Naive B cell (primary cell): ENCODE results near the gene MOV10L1. TPM values are rescaled to one million over a fixed set of nuclear protein-coding genes. Genes with fewer than 3 reads are reported as not detected.
A peak's percentile ranks its signal among the peaks of the same experiment; 100 is the strongest.

Experiments
- ATAC-seq, 2 donors: fragments of 150-1000 bp; cut with Tn5 transposase; 2 replicates each; pipeline ENCODE4 v1.10.0; 2021; ENCODE audit warnings: low read depth in 2 of 2, mild to moderate bottlenecking in 2 of 2, moderate library complexity in 2 of 2
- DNase-seq: peaks from one replicate; pipeline ENCODE4 v3.0.0; 2022
- H3K27ac Mint-ChIP-seq, 6 donors: one replicate each; pipeline ENCODE4 v1.8.0; 2020 to 2022; ENCODE audit warnings: mild to moderate bottlenecking in 6 of 6, mixed read lengths in 6 of 6, moderate library complexity in 5 of 6, inconsistent platforms in 2 of 6
- H3K27me3 Mint-ChIP-seq, 3 donors: one replicate each; pipeline ENCODE4 v1.8.0; 2021 to 2022; ENCODE audit warnings: mixed read lengths in 3 of 3, mild to moderate bottlenecking in 1 of 3
- H3K36me3 Mint-ChIP-seq, 2 donors: one replicate each; pipeline ENCODE4 v1.8.0; 2020 to 2022; ENCODE audit warnings: mixed read lengths in 2 of 2, inconsistent platforms in 1 of 2, mild to moderate bottlenecking in 1 of 2
- H3K4me1 Mint-ChIP-seq, 3 donors: one replicate each; pipeline ENCODE4 v1.8.0; 2020 to 2022; ENCODE audit warnings: mixed read lengths in 3 of 3, inconsistent platforms in 1 of 3, mild to moderate bottlenecking in 1 of 3, moderate library complexity in 1 of 3
- H3K4me3 Mint-ChIP-seq, 8 donors: one replicate each; pipeline ENCODE4 v1.8.0; 2020 to 2022; ENCODE audit warnings: mild to moderate bottlenecking in 8 of 8, mixed read lengths in 8 of 8, moderate library complexity in 8 of 8, inconsistent platforms in 2 of 8
- H3K9me3 Mint-ChIP-seq, 7 donors: one replicate each; pipeline ENCODE4 v1.8.0; 2020 to 2022; ENCODE audit warnings: mixed read lengths in 7 of 7, mild to moderate bottlenecking in 5 of 7, inconsistent platforms in 2 of 7, moderate library complexity in 1 of 7
- polyA plus RNA-seq, 6 donors: library from polyadenylated mRNA; unstranded; fragments of 300-500 nt; fragmentation: Illumina TruSeq; gene quantifications; one replicate each; pipeline ENCODE4 v1.2.3, GENCODE V29; 2021; ENCODE audit warnings: low read depth in 6 of 6

Gene MOV10L1
- polyA plus RNA-seq, 6 donors from 2014 or later = not detected

GRCh38 chr22:50105208-50106100, 15.6 kb downstream of the MOV10L1 start:
- ATAC-seq (peak; percentile 56 to 75), DNase-seq (peak; percentile 11)
- Mint-ChIP-seq H3K36me3 (no peaks in the 10 kb centered on the region), H3K4me3 (peak overlapping the region in 7 of 8 donors; percentile 24 to 72 (median 55)), H3K9me3 (no peaks in the 10 kb centered on the region), H3K27me3 (peaks cover 0 to 13% (median 0%) of the 10 kb centered on the region in 3 donors), H3K27ac (peak overlapping the region in 2 of 6 donors; percentile 34 to 78), H3K4me1 (peaks cover 12 to 21% (median 12%) of the 10 kb centered on the region in 3 donors)

- H3K27me3 Mint-ChIP-seq = peaks cover under 1 to 16% (median 2%) of the 10 kb centered on the region in 3 donors
- ATAC-seq = no peak
- no peak for DNase-seq
- H3K4me1 Mint-ChIP-seq = peaks cover 6 to 18% (median 6%) of the 10 kb centered on the region in 3 donors
- H3K27ac Mint-ChIP-seq = no peak overlapping the region
- H3K36me3 Mint-ChIP-seq = no peaks in the 10 kb centered on the region
- no peak overlapping the region for H3K4me3 Mint-ChIP-seq
- H3K9me3 Mint-ChIP-seq = no peaks in the 10 kb centered on the region
Measured at GRCh38 chr22:50107529-50107928, 17.7 kb downstream of the MOV10L1 start.

- H3K4me3 Mint-ChIP-seq = no peak overlapping the region
- no peak overlapping the region for H3K27ac Mint-ChIP-seq
Measured at GRCh38 chr22:50111056-50111455, 21.2 kb downstream of the MOV10L1 start.

GRCh38 chr22:50112151-50113118, 22.6 kb downstream of the MOV10L1 start:
- Mint-ChIP-seq H3K9me3 (no peaks in the 10 kb centered on the region), H3K4me1 (peaks cover 0 to 5% (median 0%) of the 10 kb centered on the region in 3 donors), H3K4me3 (peak overlapping the region in 1 of 8 donors; percentile 23), H3K36me3 (no peaks in the 10 kb centered on the region), H3K27ac (peak overlapping the region in 1 of 6 donors; percentile 47), H3K27me3 (peaks cover 11 to 41% (median 11%) of the 10 kb centered on the region in 3 donors)
- ATAC-seq = peak in 1 of 2 donors; percentile 16
- no peak for DNase-seq

More at GRCh38 chr22:50111056-50111455, 21.2 kb downstream of the MOV10L1 start:
- peaks cover 11 to 36% (median 11%) of the 10 kb centered on the region in 3 donors for H3K27me3 Mint-ChIP-seq
- H3K4me1 Mint-ChIP-seq = peaks cover 0 to 5% (median 1%) of the 10 kb centered on the region in 3 donors
- no peak for DNase-seq
- no peaks in the 10 kb centered on the region for H3K9me3 Mint-ChIP-seq
- ATAC-seq = no peak
- no peaks in the 10 kb centered on the region for H3K36me3 Mint-ChIP-seq

- DNase-seq (no peak), ATAC-seq (no peak)
- Mint-ChIP-seq H3K4me1 (peaks cover 0 to 5% (median 0%) of the 10 kb centered on the region in 3 donors), H3K9me3 (no peaks in the 10 kb centered on the region), H3K36me3 (no peaks in the 10 kb centered on the region), H3K27ac (no peak overlapping the region), H3K4me3 (no peak overlapping the region), H3K27me3 (peaks cover 11 to 38% (median 11%) of the 10 kb centered on the region in 3 donors)
Measured at GRCh38 chr22:50114221-50115021, 24.6 kb downstream of the MOV10L1 start.

GRCh38 chr22:50115693-50116092, 25.9 kb downstream of the MOV10L1 start:
- H3K4me1 Mint-ChIP-seq = peaks cover 0 to 5% (median 0%) of the 10 kb centered on the region in 3 donors

GRCh38 chr22:50117168-50117762, 27.5 kb downstream of the MOV10L1 start:
- Mint-ChIP-seq H3K27me3 (peaks cover 16 to 42% (median 25%) of the 10 kb centered on the region in 3 donors), H3K27ac (no peak overlapping the region), H3K4me1 (peaks cover 0 to 5% (median 0%) of the 10 kb centered on the region in 3 donors), H3K36me3 (no peaks in the 10 kb centered on the region), H3K4me3 (no peak overlapping the region), H3K9me3 (peaks cover 0 to 9% (median 6%) of the 10 kb centered on the region in 7 donors)
- ATAC-seq (no peak), DNase-seq (no peak)

More at GRCh38 chr22:50115693-50116092, 25.9 kb downstream of the MOV10L1 start:
- ATAC-seq (no peak), DNase-seq (no peak)
- Mint-ChIP-seq H3K36me3 (no peaks in the 10 kb centered on the region), H3K4me3 (peak overlapping the region in 1 of 8 donors; percentile 21), H3K27me3 (peaks cover 12 to 46% (median 20%) of the 10 kb centered on the region in 3 donors), H3K9me3 (peaks cover 0 to under 1% (median 0%) of the 10 kb centered on the region in 7 donors), H3K27ac (no peak overlapping the region)

- H3K27me3 Mint-ChIP-seq = peaks cover 9 to 34% (median 16%) of the 10 kb centered on the region in 3 donors
- H3K4me1 Mint-ChIP-seq = no peaks in the 10 kb centered on the region
- H3K36me3 Mint-ChIP-seq = no peaks in the 10 kb centered on the region
- H3K4me3 Mint-ChIP-seq = no peak overlapping the region
- H3K9me3 Mint-ChIP-seq = peaks cover 0 to 17% (median 12%) of the 10 kb centered on the region in 7 donors
- ATAC-seq (no peak), DNase-seq (no peak)
- no peak overlapping the region for H3K27ac Mint-ChIP-seq
Measured at GRCh38 chr22:50118129-50118528, 28.3 kb downstream of the MOV10L1 start.

GRCh38 chr22:50118557-50119168, 28.9 kb downstream of the MOV10L1 start:
- peaks cover 0 to 22% (median 16%) of the 10 kb centered on the region in 7 donors for H3K9me3 Mint-ChIP-seq
- no peak overlapping the region for H3K4me3 Mint-ChIP-seq
- peaks cover 5 to 32% (median 14%) of the 10 kb centered on the region in 3 donors for H3K27me3 Mint-ChIP-seq
- no peak overlapping the region for H3K27ac Mint-ChIP-seq
- ATAC-seq (no peak), DNase-seq (no peak)
- H3K36me3 Mint-ChIP-seq = peaks cover 3% of the 10 kb centered on the region in 2 donors
- no peaks in the 10 kb centered on the region for H3K4me1 Mint-ChIP-seq

GRCh38 chr22:50119169-50119767, 29.5 kb downstream of the MOV10L1 start:
- no peak for DNase-seq
- Mint-ChIP-seq H3K27me3 (peaks cover 5 to 38% (median 14%) of the 10 kb centered on the region in 3 donors), H3K4me1 (no peaks in the 10 kb centered on the region), H3K36me3 (peaks cover 5 to 9% of the 10 kb centered on the region in 2 donors), H3K27ac (peak overlapping the region in 1 of 6 donors; percentile 37), H3K4me3 (no peak overlapping the region), H3K9me3 (peaks cover 5 to 28% (median 21%) of the 10 kb centered on the region in 7 donors)
- no peak for ATAC-seq

- Mint-ChIP-seq H3K36me3 (peaks cover 5 to 14% of the 10 kb centered on the region in 2 donors), H3K9me3 (peaks cover 8 to 32% (median 21%) of the 10 kb centered on the region in 7 donors), H3K4me3 (no peak overlapping the region), H3K27ac (no peak overlapping the region), H3K27me3 (peaks cover 5 to 35% (median 14%) of the 10 kb centered on the region in 3 donors), H3K4me1 (no peaks in the 10 kb centered on the region)
- no peak for DNase-seq
- ATAC-seq = no peak
Measured at GRCh38 chr22:50119768-50120251, 30.0 kb downstream of the MOV10L1 start.
